SK-N-SH treated with all-trans-retinoic acid at 6 μM for 48 hours (cell line): ENCODE measurements around the gene TMEM207.
"Not testable (repeated sequence)": the region's sequence is repeated elsewhere in the genome, so short reads cannot be mapped to it uniquely, and the experiment has no call there.

ENCODE experiments used
- ATAC-seq: fragments of 200-7000 bp; cut with Tn5 transposase; 3 replicates; pipeline ENCODE4 v1.9.1; 2020; ENCODE audit warnings: mild to moderate bottlenecking, moderate library complexity
- ARNTL ChIP-seq: fragments of 450-650 bp; formaldehyde crosslinking; IDR thresholded peaks from 2 replicates; pipeline ENCODE4 v1.5.0; 2020; ENCODE audit warnings: low read depth, mild to moderate bottlenecking, moderate library complexity, borderline replicate concordance
- BACH2 ChIP-seq: fragments of 250-450 bp; sonication (Bioruptor Pico); IDR thresholded peaks from 2 replicates; pipeline ENCODE4 v1.9.0; 2021; ENCODE audit warnings: mild to moderate bottlenecking, borderline replicate concordance
- CREB5 ChIP-seq: fragments of 250-450 bp; sonication (Bioruptor Pico); IDR thresholded peaks from 2 replicates; pipeline ENCODE4 v1.5.1; 2020; ENCODE audit warnings: low read depth, mild to moderate bottlenecking, moderate library complexity
- CSDC2 ChIP-seq: fragments of 250-450 bp; sonication (Bioruptor Pico); IDR thresholded peaks from 2 replicates; pipeline ENCODE4 v1.5.0; 2020; ENCODE audit warnings: mild to moderate bottlenecking, moderate library complexity
- CSRNP3 ChIP-seq: fragments of 250-450 bp; sonication (Bioruptor Pico); IDR thresholded peaks from 2 replicates; pipeline ENCODE4 v1.5.1; 2021; ENCODE audit warnings: mild to moderate bottlenecking, moderate library complexity
- ESRRG ChIP-seq: fragments of 250-450 bp; sonication (Bioruptor Pico); IDR thresholded peaks from 2 replicates; pipeline ENCODE4 v1.6.1; 2021; ENCODE audit warnings: mild to moderate bottlenecking
- GLIS3 ChIP-seq: fragments of 250-450 bp; sonication (Bioruptor Pico); IDR thresholded peaks from 2 replicates; pipeline ENCODE4 v1.5.0; 2020; ENCODE audit warnings: mild to moderate bottlenecking, moderate library complexity
- ISL1 ChIP-seq: fragments of 250-450 bp; sonication (Bioruptor Pico); IDR thresholded peaks from 2 replicates; pipeline ENCODE4 v2.1.2; 2022; ENCODE audit warnings: mild to moderate bottlenecking, moderate library complexity
- OSR1 ChIP-seq: fragments of 250-450 bp; sonication (Bioruptor Pico); IDR thresholded peaks from 2 replicates; pipeline ENCODE4 v1.8.0; 2022; ENCODE audit warnings: moderate library complexity, mild to moderate bottlenecking, inconsistent platforms
- POU6F1 ChIP-seq: fragments of 250-450 bp; sonication (Bioruptor Pico); IDR thresholded peaks from 2 replicates; pipeline ENCODE4 v1.8.0; 2021; ENCODE audit warnings: low read depth, mild to moderate bottlenecking, moderate library complexity, borderline replicate concordance
- PPARA ChIP-seq: fragments of 250-450 bp; sonication (Bioruptor Pico); IDR thresholded peaks from 2 replicates; pipeline ENCODE4 v1.5.0; 2020; ENCODE audit warnings: mild to moderate bottlenecking, borderline replicate concordance
- RARB ChIP-seq: fragments of 250-450 bp; sonication (Bioruptor Pico); IDR thresholded peaks from 2 replicates; pipeline ENCODE4 v1.8.0; 2021; ENCODE audit warnings: mild to moderate bottlenecking, moderate library complexity
- SNAI2 ChIP-seq: fragments of 250-450 bp; sonication (Bioruptor Pico); IDR thresholded peaks from 2 replicates; pipeline ENCODE4 v1.5.0; 2020; ENCODE audit warnings: mild to moderate bottlenecking, moderate library complexity
- TOX ChIP-seq: fragments of 250-450 bp; sonication (Bioruptor Pico); IDR thresholded peaks from 2 replicates; pipeline ENCODE4 v1.8.0; 2021; ENCODE audit warnings: mild to moderate bottlenecking, moderate library complexity, borderline replicate concordance
- TSHZ2 ChIP-seq: fragments of 250-450 bp; sonication (Bioruptor Pico); IDR thresholded peaks from 2 replicates; pipeline ENCODE4 v1.5.0; 2020; ENCODE audit warnings: mild to moderate bottlenecking, moderate library complexity
- ZC3H10 ChIP-seq: fragments of 250-450 bp; sonication (Bioruptor Pico); IDR thresholded peaks from 2 replicates; pipeline ENCODE4 v1.5.1; 2021; ENCODE audit warnings: mild to moderate bottlenecking, moderate library complexity
- ZFP3 ChIP-seq: fragments of 250-450 bp; sonication (Bioruptor Pico); IDR thresholded peaks from 2 replicates; pipeline ENCODE4 v1.5.0; 2020; ENCODE audit warnings: mild to moderate bottlenecking, moderate library complexity
- ZFP30 ChIP-seq: fragments of 450-650 bp; formaldehyde crosslinking; IDR thresholded peaks from 2 replicates; pipeline ENCODE4 v1.5.0; 2022; ENCODE audit warnings: mild to moderate bottlenecking, moderate library complexity
- ZNF565 ChIP-seq: fragments of 450-650 bp; formaldehyde crosslinking; conservative IDR thresholded peaks from 2 replicates; pipeline ENCODE4 v1.5.0; 2020; ENCODE audit warnings: low read depth, mild to moderate bottlenecking, moderate library complexity
- ZNF70 ChIP-seq: fragments of 450-650 bp; formaldehyde crosslinking; IDR thresholded peaks from 2 replicates; pipeline ENCODE4 v1.5.0; 2020; ENCODE audit warnings: mild to moderate bottlenecking, moderate library complexity
- ZNF8 ChIP-seq: fragments of 450-650 bp; formaldehyde crosslinking; IDR thresholded peaks from 2 replicates; pipeline ENCODE4 v1.5.0; 2020; ENCODE audit warnings: mild to moderate bottlenecking, moderate library complexity
- TF ChIP-seq, protein P1 (sequence below): fragments of 250-450 bp; sonication (Bioruptor Pico); IDR thresholded peaks from 2 replicates; pipeline ENCODE4 v1.8.0; 2020; ENCODE audit warnings: mild to moderate bottlenecking, moderate library complexity, borderline replicate concordance

The TMEM207 gene

GRCh38 chr3:190485830-190486532 is 36.3 kb upstream of the TMEM207 start:
- no peak for ATAC-seq
- TF ChIP-seq ZNF70 (no peak), ZNF8 (CRISPR knock-in tag) (no peak), PPARA (no peak), POU6F1 (CRISPR knock-in tag) (no peak), ZFP3 (CRISPR knock-in tag) (no peak)

- ATAC-seq, result no peak
- TF ChIP-seq OSR1 (CRISPR knock-in tag), result no peak
- no peak for TF ChIP-seq POU6F1 (CRISPR knock-in tag)
- TF ChIP-seq ZC3H10, result no peak
- TF ChIP-seq ISL1 (CRISPR knock-in tag), result no peak
- TF ChIP-seq ARNTL, result no peak
- TF ChIP-seq ZFP3 (CRISPR knock-in tag), result no peak
- no peak for TF ChIP-seq RARB (CRISPR knock-in tag)
- no peak for TF ChIP-seq CREB5 (CRISPR knock-in tag)
- no peak for TF ChIP-seq ZNF70
- TF ChIP-seq, protein P1, sequence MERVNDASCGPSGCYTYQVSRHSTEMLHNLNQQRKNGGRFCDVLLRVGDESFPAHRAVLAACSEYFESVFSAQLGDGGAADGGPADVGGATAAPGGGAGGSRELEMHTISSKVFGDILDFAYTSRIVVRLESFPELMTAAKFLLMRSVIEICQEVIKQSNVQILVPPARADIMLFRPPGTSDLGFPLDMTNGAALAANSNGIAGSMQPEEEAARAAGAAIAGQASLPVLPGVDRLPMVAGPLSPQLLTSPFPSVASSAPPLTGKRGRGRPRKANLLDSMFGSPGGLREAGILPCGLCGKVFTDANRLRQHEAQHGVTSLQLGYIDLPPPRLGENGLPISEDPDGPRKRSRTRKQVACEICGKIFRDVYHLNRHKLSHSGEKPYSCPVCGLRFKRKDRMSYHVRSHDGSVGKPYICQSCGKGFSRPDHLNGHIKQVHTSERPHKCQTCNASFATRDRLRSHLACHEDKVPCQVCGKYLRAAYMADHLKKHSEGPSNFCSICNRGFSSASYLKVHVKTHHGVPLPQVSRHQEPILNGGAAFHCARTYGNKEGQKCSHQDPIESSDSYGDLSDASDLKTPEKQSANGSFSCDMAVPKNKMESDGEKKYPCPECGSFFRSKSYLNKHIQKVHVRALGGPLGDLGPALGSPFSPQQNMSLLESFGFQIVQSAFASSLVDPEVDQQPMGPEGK, result no peak
- TF ChIP-seq SNAI2, result no peak
- TF ChIP-seq ESRRG (CRISPR knock-in tag), result no peak
- TF ChIP-seq ZNF565 (CRISPR knock-in tag), result no peak
- no peak for TF ChIP-seq CSRNP3 (CRISPR knock-in tag)
- TF ChIP-seq GLIS3 (CRISPR knock-in tag), result no peak
Observed at GRCh38 chr3:190481779-190482178, 32.1 kb upstream of the TMEM207 start.

DNA sequence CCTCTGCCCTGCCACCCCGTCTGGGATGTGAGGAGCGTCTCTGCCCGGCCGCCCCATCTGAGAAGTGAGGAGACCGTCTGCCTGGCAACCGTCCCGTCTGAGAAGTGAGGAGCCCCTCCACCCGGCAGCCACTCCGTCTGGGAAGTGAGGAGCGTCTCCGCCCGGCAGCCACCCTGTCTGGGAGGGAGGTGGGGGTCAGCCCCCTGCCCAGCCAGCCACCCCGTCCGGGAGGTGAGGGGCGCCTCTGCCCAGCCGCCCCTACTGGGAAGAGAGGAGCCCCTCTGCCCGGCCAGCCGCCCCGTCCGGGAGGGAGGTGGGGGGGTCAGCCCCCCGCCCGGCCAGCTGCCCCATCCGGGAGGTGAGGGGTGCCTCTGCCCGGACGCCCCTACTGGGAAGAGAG is 23.6 kb upstream of the TMEM207 start:
- ATAC-seq, result not testable (repeated sequence)

- ATAC-seq, result no peak
- TF ChIP-seq GLIS3 (CRISPR knock-in tag), result no peak
- TF ChIP-seq CSDC2, result no peak
- no peak for TF ChIP-seq ZFP30 (CRISPR knock-in tag)
- no peak for TF ChIP-seq TSHZ2
- TF ChIP-seq ZNF70, result no peak
- no peak for TF ChIP-seq TOX (CRISPR knock-in tag)
- TF ChIP-seq PPARA, result no peak
- no peak for TF ChIP-seq ZNF8 (CRISPR knock-in tag)
- no peak for TF ChIP-seq ZFP3 (CRISPR knock-in tag)
- TF ChIP-seq CREB5 (CRISPR knock-in tag), result no peak
- TF ChIP-seq, protein P1, result no peak
- no peak for TF ChIP-seq BACH2 (CRISPR knock-in tag)
- no peak for TF ChIP-seq ESRRG (CRISPR knock-in tag)
- TF ChIP-seq ARNTL, result no peak
- no peak for TF ChIP-seq SNAI2
- no peak for TF ChIP-seq RARB (CRISPR knock-in tag)
Observed at GRCh38 chr3:190467922-190468321, 18.2 kb upstream of the TMEM207 start.
